Neural cell (in vitro differentiated cells): ENCODE measurements around the gene ADARB2. TPM values are rescaled to one million over a fixed set of nuclear protein-coding genes. Genes with fewer than 3 reads are reported as not detected.

Experiments used
- H2AFZ ChIP-seq: fragments of 200-600, 300-800 bp; sonication (generic), shearing (Covaris generic); 2 replicates; pipeline ENCODE4 v1.6.0; 2014; ENCODE audit warnings: low read depth, mild to moderate bottlenecking, antibody characterized with exemption, low read length, moderate library complexity
- H3F3A ChIP-seq: fragments of 200-600 bp; shearing (Covaris generic); 2 replicates; pipeline ENCODE4 v1.6.1; 2016; ENCODE audit warnings: mild to moderate bottlenecking, moderate library complexity, mixed read lengths, antibody characterized with exemption, low read length; ENCODE audit not compliant: insufficient read depth, poor library complexity, severe bottlenecking
- H3K27ac ChIP-seq: fragments of 200-600, 300-800 bp; sonication (generic), shearing (Covaris generic); 2 replicates; pipeline ENCODE4 v1.5.1; 2014; ENCODE audit warnings: mild to moderate bottlenecking, low read length, moderate library complexity
- H3K27me3 ChIP-seq: fragments of 300-800, 200-600 bp; sonication (generic), shearing (Covaris generic); 2 replicates; pipeline ENCODE4 v1.6.0; 2014; ENCODE audit warnings: mild to moderate bottlenecking, low read depth, low read length, moderate library complexity; ENCODE audit not compliant: insufficient read depth
- H3K36me3 ChIP-seq: fragments of 300-800, 200-600 bp; sonication (generic), shearing (Covaris generic); 2 replicates; pipeline ENCODE4 v1.5.1; 2014; ENCODE audit warnings: mild to moderate bottlenecking, antibody characterized with exemption, low read length, moderate library complexity; ENCODE audit not compliant: insufficient read depth
- H3K4me2 ChIP-seq: fragments of 300-800, 200-600 bp; sonication (generic), shearing (Covaris generic); 2 replicates; pipeline ENCODE4 v1.6.0; 2014; ENCODE audit warnings: mild to moderate bottlenecking, low read length
- H3K4me3 ChIP-seq: fragments of 300-800, 200-600 bp; sonication (generic), shearing (Covaris generic); 2 replicates; pipeline ENCODE4 v1.5.1; 2014; ENCODE audit warnings: mild to moderate bottlenecking, low read length, moderate library complexity
- H3K79me2 ChIP-seq: fragments of 200-600 bp; shearing (Covaris generic); replicated peaks from 2 replicates; pipeline ENCODE4 v1.6.0; 2014; ENCODE audit warnings: mild to moderate bottlenecking, low read length, moderate library complexity; ENCODE audit not compliant: insufficient read depth
- H3K9ac ChIP-seq: fragments of 300-800, 200-600 bp; sonication (generic), shearing (Covaris generic); 2 replicates; pipeline ENCODE4 v1.6.1; 2016; ENCODE audit warnings: mild to moderate bottlenecking, low read length, mixed read lengths
- H3K9me2 ChIP-seq: fragments of 200-600 bp; shearing (Covaris generic); 2 replicates; pipeline ENCODE4 v1.6.1; 2016; ENCODE audit warnings: mild to moderate bottlenecking, low read length, mixed read lengths; ENCODE audit not compliant: insufficient read depth
- H3K9me3 ChIP-seq: fragments of 200-600, 300-800 bp; sonication (generic), shearing (Covaris generic); 2 replicates; pipeline ENCODE4 v1.6.1; 2016; ENCODE audit warnings: mild to moderate bottlenecking, mixed run types, low read length, moderate library complexity, mixed read lengths
- H4K20me1 ChIP-seq: fragments of 200-600 bp; shearing (Covaris generic); 2 replicates; pipeline ENCODE4 v1.6.1; 2016; ENCODE audit warnings: mild to moderate bottlenecking, mixed run types; ENCODE audit not compliant: insufficient read depth
- EP300 ChIP-seq: fragments of 450-650 bp; conservative IDR thresholded peaks from 2 replicates; pipeline ENCODE4 v1.6.1; 2014; ENCODE audit warnings: antibody characterized with exemption, mild to moderate bottlenecking, moderate library complexity; ENCODE audit not compliant: poor library complexity, severe bottlenecking
- EZH2 ChIP-seq: fragments of 200-600, 300-800 bp; shearing (Covaris generic), sonication (generic); IDR thresholded peaks from 2 replicates; pipeline ENCODE4 v1.6.1; 2014; ENCODE audit warnings: antibody characterized with exemption, low read length, borderline replicate concordance, mild to moderate bottlenecking; ENCODE audit not compliant: insufficient read depth, poor library complexity, severe bottlenecking
- MXI1 ChIP-seq: fragments of 450-650 bp; conservative IDR thresholded peaks from 2 replicates; pipeline ENCODE4 v1.6.1; 2014; ENCODE audit warnings: antibody characterized with exemption, mild to moderate bottlenecking; ENCODE audit not compliant: poor library complexity, severe bottlenecking
- POLR2AphosphoS5 ChIP-seq: IDR thresholded peaks from 2 replicates; pipeline ENCODE4 v1.6.1; 2012
- RAD21 ChIP-seq: fragments of 450-650 bp; conservative IDR thresholded peaks from 2 replicates; pipeline ENCODE4 v1.6.1; 2014; ENCODE audit warnings: antibody characterized with exemption, mild to moderate bottlenecking, moderate library complexity
- SMC3 ChIP-seq: fragments of 450-650 bp; conservative IDR thresholded peaks from 2 replicates; pipeline ENCODE4 v1.6.1; 2014; ENCODE audit warnings: antibody characterized with exemption, mild to moderate bottlenecking, moderate library complexity; ENCODE audit not compliant: poor library complexity
- TAF1 ChIP-seq: IDR thresholded peaks from 2 replicates; pipeline ENCODE4 v1.6.1; 2012; ENCODE audit warnings: low read depth
- polyA plus RNA-seq: library from polyadenylated mRNA; depleted of rRNA; stranded (reverse); fragments of >200 nt; gene quantifications from 2 replicates; pipeline ENCODE4 v1.2.3, GENCODE V29; 2014
- TF ChIP-seq, protein P1 (sequence below): fragments of 450-650 bp; IDR thresholded peaks from 2 replicates; pipeline ENCODE4 v1.5.1; 2014; ENCODE audit warnings: antibody characterized with exemption, mild to moderate bottlenecking, moderate library complexity; ENCODE audit not compliant: poor library complexity, severe bottlenecking
- TF ChIP-seq, protein P2 (sequence below): IDR thresholded peaks from 2 replicates; pipeline ENCODE4 v1.6.1; 2012; ENCODE audit warnings: borderline replicate concordance

ADARB2 gene
- polyA plus RNA-seq, 1 donor from 2014 or later = 3.6 TPM

DNA sequence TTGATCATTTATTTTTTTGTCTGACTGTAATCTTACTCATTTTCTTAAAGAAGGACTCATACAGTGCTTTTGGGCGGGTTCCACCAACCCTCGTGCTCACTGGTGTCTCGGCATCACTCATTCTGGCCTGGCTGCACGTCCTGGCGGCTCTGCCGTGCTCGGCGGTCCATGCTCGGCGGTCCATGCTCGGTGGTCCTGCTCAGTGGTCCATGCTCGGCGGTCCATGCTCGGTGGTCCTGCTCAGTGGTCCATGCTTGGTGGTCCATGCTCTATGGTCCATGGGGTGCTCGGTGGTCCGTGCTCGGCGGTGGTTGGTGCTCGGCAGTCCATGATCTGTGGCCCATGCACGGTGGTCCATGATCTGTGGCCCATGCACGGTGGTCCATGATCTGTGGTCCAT is 608.7 kb downstream of the ADARB2 start:
- Histone ChIP-seq H3F3A (no peaks in the 10 kb centered on the region), H3K27ac (no peak overlapping the region), H3K27me3 (no peaks in the 10 kb centered on the region), H3K36me3 (peaks cover 5% of the 10 kb centered on the region), H3K4me3 (no peak overlapping the region), H3K9me3 (no peaks in the 10 kb centered on the region), H3K9me2 (no peaks in the 10 kb centered on the region), H3K4me2 (no peak overlapping the region), H4K20me1 (no peaks in the 10 kb centered on the region), H3K9ac (no peak overlapping the region), H3K79me2 (no peaks in the 10 kb centered on the region), H2AFZ (no peak overlapping the region)
- TF ChIP-seq POLR2AphosphoS5 (no peak), EP300 (no peak), EZH2 (no peak), TAF1 (no peak), RAD21 (no peak), MXI1 (no peak), SMC3 (no peak)
- TF ChIP-seq, protein P1, sequence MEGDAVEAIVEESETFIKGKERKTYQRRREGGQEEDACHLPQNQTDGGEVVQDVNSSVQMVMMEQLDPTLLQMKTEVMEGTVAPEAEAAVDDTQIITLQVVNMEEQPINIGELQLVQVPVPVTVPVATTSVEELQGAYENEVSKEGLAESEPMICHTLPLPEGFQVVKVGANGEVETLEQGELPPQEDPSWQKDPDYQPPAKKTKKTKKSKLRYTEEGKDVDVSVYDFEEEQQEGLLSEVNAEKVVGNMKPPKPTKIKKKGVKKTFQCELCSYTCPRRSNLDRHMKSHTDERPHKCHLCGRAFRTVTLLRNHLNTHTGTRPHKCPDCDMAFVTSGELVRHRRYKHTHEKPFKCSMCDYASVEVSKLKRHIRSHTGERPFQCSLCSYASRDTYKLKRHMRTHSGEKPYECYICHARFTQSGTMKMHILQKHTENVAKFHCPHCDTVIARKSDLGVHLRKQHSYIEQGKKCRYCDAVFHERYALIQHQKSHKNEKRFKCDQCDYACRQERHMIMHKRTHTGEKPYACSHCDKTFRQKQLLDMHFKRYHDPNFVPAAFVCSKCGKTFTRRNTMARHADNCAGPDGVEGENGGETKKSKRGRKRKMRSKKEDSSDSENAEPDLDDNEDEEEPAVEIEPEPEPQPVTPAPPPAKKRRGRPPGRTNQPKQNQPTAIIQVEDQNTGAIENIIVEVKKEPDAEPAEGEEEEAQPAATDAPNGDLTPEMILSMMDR = no peak
- TF ChIP-seq, protein P2, sequence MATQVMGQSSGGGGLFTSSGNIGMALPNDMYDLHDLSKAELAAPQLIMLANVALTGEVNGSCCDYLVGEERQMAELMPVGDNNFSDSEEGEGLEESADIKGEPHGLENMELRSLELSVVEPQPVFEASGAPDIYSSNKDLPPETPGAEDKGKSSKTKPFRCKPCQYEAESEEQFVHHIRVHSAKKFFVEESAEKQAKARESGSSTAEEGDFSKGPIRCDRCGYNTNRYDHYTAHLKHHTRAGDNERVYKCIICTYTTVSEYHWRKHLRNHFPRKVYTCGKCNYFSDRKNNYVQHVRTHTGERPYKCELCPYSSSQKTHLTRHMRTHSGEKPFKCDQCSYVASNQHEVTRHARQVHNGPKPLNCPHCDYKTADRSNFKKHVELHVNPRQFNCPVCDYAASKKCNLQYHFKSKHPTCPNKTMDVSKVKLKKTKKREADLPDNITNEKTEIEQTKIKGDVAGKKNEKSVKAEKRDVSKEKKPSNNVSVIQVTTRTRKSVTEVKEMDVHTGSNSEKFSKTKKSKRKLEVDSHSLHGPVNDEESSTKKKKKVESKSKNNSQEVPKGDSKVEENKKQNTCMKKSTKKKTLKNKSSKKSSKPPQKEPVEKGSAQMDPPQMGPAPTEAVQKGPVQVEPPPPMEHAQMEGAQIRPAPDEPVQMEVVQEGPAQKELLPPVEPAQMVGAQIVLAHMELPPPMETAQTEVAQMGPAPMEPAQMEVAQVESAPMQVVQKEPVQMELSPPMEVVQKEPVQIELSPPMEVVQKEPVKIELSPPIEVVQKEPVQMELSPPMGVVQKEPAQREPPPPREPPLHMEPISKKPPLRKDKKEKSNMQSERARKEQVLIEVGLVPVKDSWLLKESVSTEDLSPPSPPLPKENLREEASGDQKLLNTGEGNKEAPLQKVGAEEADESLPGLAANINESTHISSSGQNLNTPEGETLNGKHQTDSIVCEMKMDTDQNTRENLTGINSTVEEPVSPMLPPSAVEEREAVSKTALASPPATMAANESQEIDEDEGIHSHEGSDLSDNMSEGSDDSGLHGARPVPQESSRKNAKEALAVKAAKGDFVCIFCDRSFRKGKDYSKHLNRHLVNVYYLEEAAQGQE = no peak

DNA sequence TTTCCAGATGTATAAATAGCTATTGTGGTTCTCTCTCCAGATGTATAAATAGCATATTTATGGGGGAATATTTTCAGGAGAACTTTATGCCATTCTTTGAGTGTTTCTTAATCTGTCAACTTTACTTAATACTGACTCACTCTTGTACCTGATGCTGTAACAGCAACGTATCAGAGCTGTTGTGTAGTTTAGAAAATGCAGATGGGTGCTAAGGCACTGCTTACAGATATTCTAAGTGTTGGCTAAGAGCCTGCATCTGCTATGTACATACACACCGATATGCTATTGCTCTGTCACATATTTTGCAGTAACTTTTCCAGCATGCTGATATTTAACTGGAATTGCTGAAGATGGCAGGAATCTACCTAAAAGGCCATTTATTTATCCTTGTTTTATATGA is 609.2 kb downstream of the ADARB2 start:
- TF ChIP-seq RAD21 = no peak
- TF ChIP-seq, protein P2 = no peak
- no peak for TF ChIP-seq SMC3
- no peak for TF ChIP-seq TAF1
- TF ChIP-seq POLR2AphosphoS5 = no peak
- no peak for TF ChIP-seq MXI1
- TF ChIP-seq, protein P1 = no peak
- no peak for TF ChIP-seq EP300
- TF ChIP-seq EZH2 = no peak
- Histone ChIP-seq H3K9ac (no peak overlapping the region), H3K9me2 (no peaks in the 10 kb centered on the region), H3K9me3 (no peaks in the 10 kb centered on the region), H3K4me2 (no peak overlapping the region), H3F3A (no peaks in the 10 kb centered on the region), H3K27ac (no peak overlapping the region), H4K20me1 (no peaks in the 10 kb centered on the region), H2AFZ (no peak overlapping the region), H3K4me3 (no peak overlapping the region), H3K36me3 (peaks cover 5% of the 10 kb centered on the region), H3K27me3 (no peaks in the 10 kb centered on the region), H3K79me2 (no peaks in the 10 kb centered on the region)
